Measurements from ENCODE around the gene RAB6B.

GRCh38 chr3:133799794-133800585, 95.7 kb downstream of the RAB6B start:
- TF ChIP-seq MAFK (IDR thresholded peaks at IDR 0.05; ENCODE audit: low read depth, low read length) (no peak), MXI1 (IDR thresholded peaks at IDR 0.05; ENCODE audit: borderline replicate concordance, low read depth, low read length) (no peak), ELK1 (IDR thresholded peaks at IDR 0.05; ENCODE audit: borderline replicate concordance, low read depth, low read length) (no peak), CEBPB (IDR thresholded peaks at IDR 0.05; ENCODE audit: low read depth, low read length) (peak; percentile 88), POLR2A (IDR thresholded peaks at IDR 0.05; ENCODE audit: low read depth, low read length) (no peak), RAD21 (IDR thresholded peaks at IDR 0.05; ENCODE audit: low read length) (no peak), BHLHE40 (IDR thresholded peaks at IDR 0.05; ENCODE audit: low read depth, low read length) (no peak), RFX5 (IDR thresholded peaks at IDR 0.05; ENCODE audit: low read depth, low read length) (no peak), RCOR1 (IDR thresholded peaks at IDR 0.05; ENCODE audit: insufficient replicate concordance, low read length) (no peak), CHD1 (IDR thresholded peaks at IDR 0.05; ENCODE audit: low read depth, low read length) (no peak), FOS (IDR thresholded peaks at IDR 0.05; ENCODE audit: low read depth, low read length) (no peak)
- TF ChIP-seq, protein P1, sequence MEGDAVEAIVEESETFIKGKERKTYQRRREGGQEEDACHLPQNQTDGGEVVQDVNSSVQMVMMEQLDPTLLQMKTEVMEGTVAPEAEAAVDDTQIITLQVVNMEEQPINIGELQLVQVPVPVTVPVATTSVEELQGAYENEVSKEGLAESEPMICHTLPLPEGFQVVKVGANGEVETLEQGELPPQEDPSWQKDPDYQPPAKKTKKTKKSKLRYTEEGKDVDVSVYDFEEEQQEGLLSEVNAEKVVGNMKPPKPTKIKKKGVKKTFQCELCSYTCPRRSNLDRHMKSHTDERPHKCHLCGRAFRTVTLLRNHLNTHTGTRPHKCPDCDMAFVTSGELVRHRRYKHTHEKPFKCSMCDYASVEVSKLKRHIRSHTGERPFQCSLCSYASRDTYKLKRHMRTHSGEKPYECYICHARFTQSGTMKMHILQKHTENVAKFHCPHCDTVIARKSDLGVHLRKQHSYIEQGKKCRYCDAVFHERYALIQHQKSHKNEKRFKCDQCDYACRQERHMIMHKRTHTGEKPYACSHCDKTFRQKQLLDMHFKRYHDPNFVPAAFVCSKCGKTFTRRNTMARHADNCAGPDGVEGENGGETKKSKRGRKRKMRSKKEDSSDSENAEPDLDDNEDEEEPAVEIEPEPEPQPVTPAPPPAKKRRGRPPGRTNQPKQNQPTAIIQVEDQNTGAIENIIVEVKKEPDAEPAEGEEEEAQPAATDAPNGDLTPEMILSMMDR (conservative IDR thresholded peaks at IDR 0.05; ENCODE audit: low read depth, low read length), result no peak
